ENCODE data around the gene ALG11.
"Not testable (repeated sequence)": the region's sequence is repeated elsewhere in the genome, so short reads cannot be mapped to it uniquely, and the experiment has no call there.

Gene ALG11

GRCh38 chr13:52043675-52044074 is 31.5 kb downstream of the ALG11 start:
- H3K27me3 ChIP-seq (ENCODE audit: control insufficient read depth in 1 of 2, insufficient read depth in 2 of 2, low read length in 2 of 2): no peaks in the 10 kb centered on the region
- H3K36me3 ChIP-seq (ENCODE audit: insufficient read depth, low read length): no peaks in the 10 kb centered on the region
- H3K4me1 ChIP-seq (ENCODE audit: insufficient read depth, low read length): no peaks in the 10 kb centered on the region
- no peak overlapping the region for H3K4me3 ChIP-seq (ENCODE audit: low read depth in 1 of 2, low read length in 2 of 2)
- no peaks in the 10 kb centered on the region for H3K9me3 ChIP-seq (ENCODE audit: low read length)
- no peak overlapping the region for H3K9ac ChIP-seq (ENCODE audit: low read length)
- no peak overlapping the region for H3K27ac ChIP-seq (ENCODE audit: low read depth, low read length)

DNA sequence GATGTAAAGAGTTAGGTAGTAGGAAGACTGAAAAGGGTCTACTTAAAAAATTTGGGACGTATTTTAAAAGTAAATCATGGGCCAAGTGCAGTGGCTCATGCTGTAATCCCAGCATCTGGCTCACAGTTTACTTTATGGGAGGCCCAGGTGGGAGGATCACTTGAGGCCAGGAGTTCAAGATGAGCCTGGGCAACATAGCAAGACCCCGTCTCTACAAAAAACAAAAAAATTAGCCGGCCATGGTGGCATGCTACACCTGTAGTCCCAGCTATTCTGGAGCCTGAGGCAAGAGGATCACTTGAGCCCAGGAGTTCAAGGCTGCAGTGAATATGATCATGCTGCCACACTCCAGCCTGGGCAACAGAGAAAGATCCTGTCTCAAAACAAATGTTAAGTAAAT is 35.3 kb downstream of the ALG11 start:
- Histone ChIP-seq H3K4me3 (ENCODE audit: low read depth in 1 of 2, low read length in 2 of 2) (no peak overlapping the region), H3K36me3 (ENCODE audit: insufficient read depth, low read length) (no peaks in the 10 kb centered on the region), H3K9ac (ENCODE audit: low read length) (no peak overlapping the region), H3K27me3 (ENCODE audit: control insufficient read depth in 1 of 2, insufficient read depth in 2 of 2, low read length in 2 of 2) (no peaks in the 10 kb centered on the region), H3K9me3 (ENCODE audit: low read length) (no peaks in the 10 kb centered on the region), H3K27ac (ENCODE audit: low read depth, low read length) (no peak overlapping the region), H3K4me1 (ENCODE audit: insufficient read depth, low read length) (no peaks in the 10 kb centered on the region)

- Histone ChIP-seq H3K4me3 (ENCODE audit: low read depth in 1 of 2, low read length in 2 of 2) (no peak overlapping the region), H3K9me3 (ENCODE audit: low read length) (no peaks in the 10 kb centered on the region)
Measured at GRCh38 chr13:52048516-52048915, 36.3 kb downstream of the ALG11 start.

GRCh38 chr13:52051400-52051799 is 39.2 kb downstream of the ALG11 start:
- Histone ChIP-seq H3K4me1 (ENCODE audit: insufficient read depth, low read length) (no peaks in the 10 kb centered on the region), H3K9ac (ENCODE audit: low read length) (no peak overlapping the region), H3K9me3 (ENCODE audit: low read length) (no peaks in the 10 kb centered on the region), H3K27ac (ENCODE audit: low read depth, low read length) (no peak overlapping the region), H3K27me3 (ENCODE audit: control insufficient read depth in 1 of 2, insufficient read depth in 2 of 2, low read length in 2 of 2) (no peaks in the 10 kb centered on the region), H3K36me3 (ENCODE audit: insufficient read depth, low read length) (no peaks in the 10 kb centered on the region), H3K4me3 (ENCODE audit: low read depth in 1 of 2, low read length in 2 of 2) (no peak overlapping the region)

More at GRCh38 chr13:52048516-52048915, 36.3 kb downstream of the ALG11 start:
- H3K36me3 ChIP-seq (ENCODE audit: insufficient read depth, low read length): no peaks in the 10 kb centered on the region
- H3K9ac ChIP-seq (ENCODE audit: low read length): no peak overlapping the region
- no peaks in the 10 kb centered on the region for H3K27me3 ChIP-seq (ENCODE audit: control insufficient read depth in 1 of 2, insufficient read depth in 2 of 2, low read length in 2 of 2)
- H3K27ac ChIP-seq (ENCODE audit: low read depth, low read length): no peak overlapping the region
- H3K4me1 ChIP-seq (ENCODE audit: insufficient read depth, low read length): no peaks in the 10 kb centered on the region

DNA sequence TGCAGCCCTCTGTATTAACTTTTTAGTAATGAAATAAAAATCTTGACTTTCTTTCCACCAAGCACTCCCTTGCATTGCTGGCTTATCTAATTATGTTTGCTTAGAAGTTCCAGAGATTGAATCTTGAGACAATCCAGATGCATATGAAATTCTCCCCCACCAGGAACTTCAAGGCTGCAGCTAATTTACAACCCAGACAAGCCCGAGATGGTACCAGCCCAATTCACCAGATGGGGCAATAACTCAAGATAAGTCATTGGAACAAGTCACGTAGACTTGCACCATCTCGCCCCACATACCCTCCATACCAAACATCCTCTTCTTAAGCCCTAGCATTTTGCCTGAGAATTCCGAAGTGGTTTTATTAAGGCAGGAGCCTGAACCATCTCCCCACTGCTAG is 41.3 kb downstream of the ALG11 start:
- no peaks in the 10 kb centered on the region for H3K9me3 ChIP-seq (ENCODE audit: low read length)
- H3K4me1 ChIP-seq (ENCODE audit: insufficient read depth, low read length): no peaks in the 10 kb centered on the region
- no peak overlapping the region for H3K9ac ChIP-seq (ENCODE audit: low read length)
- H3K4me3 ChIP-seq (ENCODE audit: low read depth in 1 of 2, low read length in 2 of 2): no peak overlapping the region
- no peaks in the 10 kb centered on the region for H3K36me3 ChIP-seq (ENCODE audit: insufficient read depth, low read length)
- H3K27ac ChIP-seq (ENCODE audit: low read depth, low read length): no peak overlapping the region
- no peaks in the 10 kb centered on the region for H3K27me3 ChIP-seq (ENCODE audit: control insufficient read depth in 1 of 2, insufficient read depth in 2 of 2, low read length in 2 of 2)

GRCh38 chr13:52061064-52061463 is 48.9 kb downstream of the ALG11 start:
- H3K36me3 ChIP-seq (ENCODE audit: insufficient read depth, low read length); H3K9me3 ChIP-seq (ENCODE audit: low read length); H3K9ac ChIP-seq (ENCODE audit: low read length); H3K4me1 ChIP-seq (ENCODE audit: insufficient read depth, low read length); H3K4me3 ChIP-seq (ENCODE audit: low read depth in 1 of 2, low read length in 2 of 2); H3K27me3 ChIP-seq (ENCODE audit: control insufficient read depth in 1 of 2, insufficient read depth in 2 of 2, low read length in 2 of 2); H3K27ac ChIP-seq (ENCODE audit: low read depth, low read length): not testable (repeated sequence)

- Histone ChIP-seq H3K4me1 (ENCODE audit: insufficient read depth, low read length) (no peaks in the 10 kb centered on the region), H3K27me3 (ENCODE audit: control insufficient read depth in 1 of 2, insufficient read depth in 2 of 2, low read length in 2 of 2) (no peaks in the 10 kb centered on the region), H3K9me3 (ENCODE audit: low read length) (no peaks in the 10 kb centered on the region), H3K36me3 (ENCODE audit: insufficient read depth, low read length) (no peaks in the 10 kb centered on the region), H3K9ac (ENCODE audit: low read length) (no peak overlapping the region), H3K4me3 (ENCODE audit: low read depth in 1 of 2, low read length in 2 of 2) (no peak overlapping the region), H3K27ac (ENCODE audit: low read depth, low read length) (no peak overlapping the region)
Measured at GRCh38 chr13:52061587-52061986, 49.4 kb downstream of the ALG11 start.

DNA sequence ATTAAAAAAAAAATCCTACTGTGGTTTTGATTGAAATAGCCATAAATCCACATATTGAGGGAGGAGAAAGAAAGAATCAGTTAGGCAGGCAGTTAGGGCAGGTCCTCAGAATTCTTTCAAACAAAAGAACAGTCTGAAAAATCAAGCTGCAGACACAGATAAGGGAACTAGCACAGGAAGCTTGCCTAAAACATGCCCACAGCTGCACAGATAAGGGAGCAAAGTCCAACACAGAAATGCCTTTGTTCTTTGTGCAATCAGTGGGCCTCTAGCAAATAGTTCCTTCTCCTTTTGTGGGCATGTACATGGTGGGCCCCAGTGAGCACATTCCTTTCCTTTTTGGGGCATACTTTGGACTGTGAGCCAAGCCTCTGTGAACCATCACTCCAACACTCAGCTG is 55.0 kb downstream of the ALG11 start:
- H3K36me3 ChIP-seq (ENCODE audit: insufficient read depth, low read length): no peaks in the 10 kb centered on the region
- H3K27me3 ChIP-seq (ENCODE audit: control insufficient read depth in 1 of 2, insufficient read depth in 2 of 2, low read length in 2 of 2): no peaks in the 10 kb centered on the region
- H3K27ac ChIP-seq (ENCODE audit: low read depth, low read length): no peak overlapping the region
- H3K4me3 ChIP-seq (ENCODE audit: low read depth in 1 of 2, low read length in 2 of 2): no peak overlapping the region
- H3K9me3 ChIP-seq (ENCODE audit: low read length): peaks cover 7% of the 10 kb centered on the region
- no peaks in the 10 kb centered on the region for H3K4me1 ChIP-seq (ENCODE audit: insufficient read depth, low read length)
- H3K9ac ChIP-seq (ENCODE audit: low read length): no peak overlapping the region

- Histone ChIP-seq H3K9ac (ENCODE audit: low read length) (no peak overlapping the region), H3K4me1 (ENCODE audit: insufficient read depth, low read length) (no peaks in the 10 kb centered on the region), H3K27ac (ENCODE audit: low read depth, low read length) (no peak overlapping the region), H3K4me3 (ENCODE audit: low read depth in 1 of 2, low read length in 2 of 2) (no peak overlapping the region), H3K9me3 (ENCODE audit: low read length) (peaks cover 7% of the 10 kb centered on the region), H3K36me3 (ENCODE audit: insufficient read depth, low read length) (no peaks in the 10 kb centered on the region), H3K27me3 (ENCODE audit: control insufficient read depth in 1 of 2, insufficient read depth in 2 of 2, low read length in 2 of 2) (no peaks in the 10 kb centered on the region)
Measured at GRCh38 chr13:52070929-52071523, 58.8 kb downstream of the ALG11 start.

Measured in muscle layer of colon (tissue), 2 donors.